ENCODE measurements around the gene PCDH19. TPM values are rescaled to one million over a fixed set of nuclear protein-coding genes. Genes with fewer than 3 reads are reported as not detected.
A peak's percentile ranks its signal among the peaks of the same experiment; 100 is the strongest.

The PCDH19 gene, protein sequence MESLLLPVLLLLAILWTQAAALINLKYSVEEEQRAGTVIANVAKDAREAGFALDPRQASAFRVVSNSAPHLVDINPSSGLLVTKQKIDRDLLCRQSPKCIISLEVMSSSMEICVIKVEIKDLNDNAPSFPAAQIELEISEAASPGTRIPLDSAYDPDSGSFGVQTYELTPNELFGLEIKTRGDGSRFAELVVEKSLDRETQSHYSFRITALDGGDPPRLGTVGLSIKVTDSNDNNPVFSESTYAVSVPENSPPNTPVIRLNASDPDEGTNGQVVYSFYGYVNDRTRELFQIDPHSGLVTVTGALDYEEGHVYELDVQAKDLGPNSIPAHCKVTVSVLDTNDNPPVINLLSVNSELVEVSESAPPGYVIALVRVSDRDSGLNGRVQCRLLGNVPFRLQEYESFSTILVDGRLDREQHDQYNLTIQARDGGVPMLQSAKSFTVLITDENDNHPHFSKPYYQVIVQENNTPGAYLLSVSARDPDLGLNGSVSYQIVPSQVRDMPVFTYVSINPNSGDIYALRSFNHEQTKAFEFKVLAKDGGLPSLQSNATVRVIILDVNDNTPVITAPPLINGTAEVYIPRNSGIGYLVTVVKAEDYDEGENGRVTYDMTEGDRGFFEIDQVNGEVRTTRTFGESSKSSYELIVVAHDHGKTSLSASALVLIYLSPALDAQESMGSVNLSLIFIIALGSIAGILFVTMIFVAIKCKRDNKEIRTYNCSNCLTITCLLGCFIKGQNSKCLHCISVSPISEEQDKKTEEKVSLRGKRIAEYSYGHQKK (N-terminal part only)
- total RNA-seq (2014; rRNA removed; shearing (Covaris generic)) (0.51 and 0.54 TPM in 2 replicates), polyA plus RNA-seq (2016; fragmentation: Nextera tagmentation; extraction: Ambion mirVana) (0.05 and 0.16 TPM in 2 replicates)

DNA sequence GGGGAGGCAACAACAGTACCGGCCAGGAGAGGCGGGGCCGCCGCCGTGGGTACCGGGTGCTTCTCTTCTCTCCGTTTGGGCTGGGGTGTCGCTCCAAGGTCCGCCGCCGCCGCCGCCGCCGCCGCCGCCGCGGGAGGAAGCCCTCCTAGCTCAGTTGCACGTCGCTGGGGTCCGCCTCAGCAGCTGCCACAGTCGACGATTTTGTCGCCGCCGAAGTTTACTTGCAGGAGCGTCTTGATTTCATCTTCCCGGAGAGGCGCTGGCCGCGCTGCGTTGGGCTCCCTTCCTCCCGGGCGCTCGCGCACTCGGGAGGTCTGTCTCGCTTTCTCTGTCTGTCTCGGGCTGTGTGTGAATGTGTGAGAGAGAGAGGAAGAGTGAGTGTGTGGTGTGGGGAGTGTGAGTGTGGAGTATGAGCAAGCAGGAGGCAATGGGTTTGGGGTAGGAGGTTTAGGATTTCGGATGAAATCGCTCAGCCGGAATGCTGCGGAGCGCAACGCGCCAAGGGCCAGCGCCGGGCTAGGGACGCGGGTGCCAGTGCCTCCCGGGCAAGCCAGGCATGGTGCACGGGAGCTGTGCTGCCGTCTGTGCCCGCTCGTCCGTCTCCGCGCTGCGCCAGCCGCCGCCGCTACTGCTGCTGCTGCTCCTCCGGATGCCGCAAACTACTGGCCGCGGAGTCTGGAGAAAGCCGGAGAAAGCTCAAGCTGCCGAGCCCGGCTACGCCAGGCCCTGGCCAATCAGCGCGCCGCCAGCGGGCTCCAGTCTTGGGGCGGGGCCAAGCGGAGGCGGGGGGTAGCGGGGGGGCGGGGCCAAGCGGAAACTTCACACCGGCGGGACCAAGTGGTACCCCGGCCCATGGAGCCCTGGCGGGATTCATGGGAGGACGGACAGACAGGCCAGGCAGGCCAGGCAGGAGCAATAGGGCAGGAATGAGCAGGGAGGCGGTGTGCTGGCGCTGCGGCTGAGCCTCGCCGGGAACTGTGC is at the start of gene PCDH19:
Gene PCDH19, minus strand, starts transcription at position 664 of the 981 bp plus-strand sequence. CDS start 1,676 bp downstream, outside the sequence.
- Histone ChIP-seq H4K20me1 (ENCODE audit: insufficient read depth) (no peaks in the 10 kb centered on the region), H3K4me1 (ENCODE audit: insufficient read depth) (no peaks in the 10 kb centered on the region), H2AFZ (peak within 1 kb of the TSS; percentile 73), H3K9ac (no peak within 1 kb of the TSS), H3K79me2 (ENCODE audit: insufficient read depth) (no peaks in the 10 kb centered on the region), H3K27me3 (replicated peaks; ENCODE audit: insufficient read depth) (peaks cover 4% of the 10 kb centered on the region; the same call in 1 of the 2 replicates), H3K9me3 (ENCODE audit: low read depth) (no peaks in the 10 kb centered on the region), H3K9me2 (ENCODE audit: insufficient read depth) (no peaks in the 10 kb centered on the region), H3K4me2 (ENCODE audit: unreplicated experiment) (peak within 1 kb of the TSS; percentile 48), H3K4me3 (peak within 1 kb of the TSS; percentile 63), H3K36me3 (ENCODE audit: low read depth) (no peaks in the 10 kb centered on the region), H3K27ac (no peak within 1 kb of the TSS), H3F3A (ENCODE audit: insufficient read depth) (no peaks in the 10 kb centered on the region)
- DNase-seq: peak; percentile 72
- WGBS, 2 experiments (ENCODE audit: low coverage in 1 of 2, low lambda C conversion rate in 2 of 2, missing lambda C conversion rate in 2 of 2): 2 to 3% methylated on average over 21 to 33 of the region's 91 CpGs
- in situ Hi-C loops (cut with MboI): no loop called here
- TF ChIP-seq EZH2 (IDR thresholded peaks at IDR 0.05; ENCODE audit: insufficient read depth, poor library complexity, severe bottlenecking) (no peak), EZH2phosphoT487 (IDR thresholded peaks at IDR 0.05; ENCODE audit: insufficient read depth, low read depth) (no peak)

DNA sequence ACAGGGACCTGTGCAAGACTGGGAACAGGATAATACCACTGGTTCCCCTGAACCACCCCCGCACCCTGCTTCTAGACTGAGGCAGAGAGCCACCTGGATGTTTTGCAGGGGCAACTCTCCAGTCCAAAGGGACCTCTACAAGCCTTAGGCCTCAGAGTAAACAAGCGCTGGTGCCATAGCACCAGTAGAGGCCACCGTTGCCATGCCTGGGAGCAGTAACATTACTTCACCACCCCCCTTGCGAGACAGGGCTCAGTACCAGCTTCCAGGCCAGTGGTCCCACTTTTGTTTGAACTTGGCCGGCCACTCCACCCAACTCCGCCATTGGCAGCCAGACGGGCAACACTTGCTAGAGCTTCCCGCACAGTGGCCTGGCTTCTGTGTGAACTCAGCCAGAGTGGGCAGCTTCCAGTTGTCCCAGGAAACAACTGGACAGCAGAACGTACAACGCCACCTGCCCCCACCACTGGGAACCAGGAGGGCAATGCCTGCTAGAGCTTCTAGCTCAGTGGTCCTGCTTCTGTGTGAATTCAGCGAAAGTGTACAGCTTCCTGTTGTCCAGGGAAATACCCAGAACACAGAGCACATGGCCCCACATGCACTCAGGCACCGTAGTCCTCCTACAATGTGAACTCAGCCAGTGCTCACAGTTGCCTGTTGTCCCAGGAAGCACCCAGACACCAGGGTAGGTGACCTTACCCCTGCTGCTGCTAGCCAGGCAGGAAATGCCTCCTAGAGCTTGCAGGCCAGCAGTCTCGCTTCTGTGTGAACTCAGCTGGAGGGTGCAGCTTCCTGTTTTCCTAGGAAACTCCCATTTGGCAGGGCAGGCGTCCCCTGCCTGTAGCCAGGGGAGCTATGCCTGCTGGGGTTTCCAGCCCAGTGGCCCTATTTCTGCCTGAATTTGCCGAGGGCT is 39.9 kb upstream of the PCDH19 start:
- no peaks in the 10 kb centered on the region for H3K79me2 ChIP-seq (ENCODE audit: insufficient read depth)
- H3K27me3 ChIP-seq (replicated peaks; ENCODE audit: insufficient read depth): no peaks in the 10 kb centered on the region
- H3K4me2 ChIP-seq (ENCODE audit: unreplicated experiment): no peak overlapping the region
- 55 to 69% methylated on average over 7 to 13 of the region's 15 CpGs for WGBS, 2 experiments (ENCODE audit: low coverage in 1 of 2, low lambda C conversion rate in 2 of 2, missing lambda C conversion rate in 2 of 2)
- H3K9me3 ChIP-seq (ENCODE audit: low read depth): no peaks in the 10 kb centered on the region
- no peaks in the 10 kb centered on the region for H3K9me2 ChIP-seq (ENCODE audit: insufficient read depth)
- no peaks in the 10 kb centered on the region for H3K4me1 ChIP-seq (ENCODE audit: insufficient read depth)
- TF ChIP-seq EZH2phosphoT487 (IDR thresholded peaks at IDR 0.05; ENCODE audit: insufficient read depth, low read depth): no peak
- H3K4me3 ChIP-seq: no peak overlapping the region
- H3K36me3 ChIP-seq (ENCODE audit: low read depth): no peaks in the 10 kb centered on the region
- no peak for DNase-seq
- no peaks in the 10 kb centered on the region for H3F3A ChIP-seq (ENCODE audit: insufficient read depth)
- H3K9ac ChIP-seq: no peak overlapping the region
- no peaks in the 10 kb centered on the region for H4K20me1 ChIP-seq (ENCODE audit: insufficient read depth)
- in situ Hi-C loops (cut with MboI): no loop called here
- H2AFZ ChIP-seq: no peak overlapping the region
- no peak overlapping the region for H3K27ac ChIP-seq

DNA sequence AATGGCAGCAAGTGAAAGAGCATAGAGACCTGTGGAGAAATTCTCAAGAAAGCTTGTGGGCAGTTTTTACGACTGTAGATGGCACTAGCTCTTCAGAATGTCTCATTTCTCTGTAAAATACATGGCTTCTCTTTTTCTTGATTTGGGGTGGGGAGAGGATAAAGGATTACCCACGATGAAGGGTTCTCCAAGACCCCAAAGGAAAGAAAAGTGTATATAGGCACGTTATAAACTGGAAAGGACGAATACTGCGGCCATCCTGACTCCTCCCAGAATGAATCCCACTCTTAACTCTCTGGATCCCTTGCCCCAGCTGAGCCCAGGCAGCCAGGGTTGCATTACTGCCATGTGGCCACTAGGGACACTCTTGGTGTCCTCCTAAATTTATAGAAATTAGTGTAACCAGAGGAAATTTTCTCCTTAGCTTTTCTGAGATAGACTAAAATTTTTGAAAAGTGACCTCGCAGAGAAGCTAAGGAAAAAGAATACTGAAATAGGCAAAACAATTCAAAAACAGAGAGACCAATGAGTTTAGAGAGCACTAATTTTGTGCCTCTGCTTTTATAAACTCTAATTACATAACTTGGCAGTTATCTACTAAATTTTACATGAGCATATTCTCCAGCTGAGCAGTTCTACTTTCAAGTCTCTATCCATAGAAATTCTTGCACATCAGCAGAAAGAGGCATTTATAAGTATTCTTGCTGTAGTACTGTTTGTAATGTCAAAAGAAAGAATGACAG is 37.8 kb upstream of the PCDH19 start:
- no peaks in the 10 kb centered on the region for H3K4me1 ChIP-seq (ENCODE audit: insufficient read depth)
- no peaks in the 10 kb centered on the region for H3K36me3 ChIP-seq (ENCODE audit: low read depth)
- no peak for TF ChIP-seq EZH2 (IDR thresholded peaks at IDR 0.05; ENCODE audit: insufficient read depth, poor library complexity, severe bottlenecking)
- TF ChIP-seq EZH2phosphoT487 (IDR thresholded peaks at IDR 0.05; ENCODE audit: insufficient read depth, low read depth): no peak
- no peak overlapping the region for H3K27ac ChIP-seq
- H2AFZ ChIP-seq: no peak overlapping the region
- no peak overlapping the region for H3K4me2 ChIP-seq (ENCODE audit: unreplicated experiment)
- H3K9me3 ChIP-seq (ENCODE audit: low read depth): no peaks in the 10 kb centered on the region
- DNase-seq: peak; percentile 36
- no peaks in the 10 kb centered on the region for H4K20me1 ChIP-seq (ENCODE audit: insufficient read depth)
- 0 out of 2 replicates have a peak overlapping the region, but pooled peaks have one; percentile 40 for H3K4me3 ChIP-seq
- no peaks in the 10 kb centered on the region for H3K27me3 ChIP-seq (replicated peaks; ENCODE audit: insufficient read depth)
- H3F3A ChIP-seq (ENCODE audit: insufficient read depth): no peaks in the 10 kb centered on the region
- no peaks in the 10 kb centered on the region for H3K9me2 ChIP-seq (ENCODE audit: insufficient read depth)
- no peak overlapping the region for H3K9ac ChIP-seq
- in situ Hi-C loops (cut with MboI): no loop called here
- no peaks in the 10 kb centered on the region for H3K79me2 ChIP-seq (ENCODE audit: insufficient read depth)
- 0 to 3% methylated on average over 6 of the region's 6 CpGs for WGBS, 2 experiments (ENCODE audit: low coverage in 1 of 2, low lambda C conversion rate in 2 of 2, missing lambda C conversion rate in 2 of 2)
